K562 (cell line): ENCODE data around the gene PFDN2. TPM values are rescaled to one million over a fixed set of nuclear protein-coding genes. Genes with fewer than 3 reads are reported as not detected.

Experiments used
- E2F6 ChIP-seq, 2 experiments: IDR thresholded peaks; 2 replicates each; pipeline ENCODE4 v1.6.1; 2011; ENCODE audit warnings: borderline replicate concordance in 1 of 2, control low read depth in 1 of 2, low read depth in 1 of 2, low read length in 1 of 2, mild to moderate bottlenecking in 1 of 2, mixed read lengths in 1 of 2, moderate library complexity in 1 of 2; ENCODE audit not compliant: insufficient read depth in 1 of 2, insufficient read length in 1 of 2, poor library complexity in 1 of 2, severe bottlenecking in 1 of 2; ENCODE audit errors: extremely low read depth in 1 of 2
- ERF ChIP-seq: fragments of 450-650 bp; formaldehyde crosslinking; IDR thresholded peaks from 2 replicates; pipeline ENCODE4 v1.4.0; 2020; ENCODE audit warnings: mild to moderate bottlenecking, mixed read lengths
- HDGF ChIP-seq: fragments of 450-650 bp; IDR thresholded peaks from 2 replicates; pipeline ENCODE4 v1.6.1; 2016
- HMBOX1 ChIP-seq: sonication (generic); IDR thresholded peaks from 2 replicates; pipeline ENCODE4 v1.6.1; 2016
- JUN ChIP-seq, 2 experiments: sonication (generic) in 1 of 2; formaldehyde crosslinking in 1 of 2; IDR thresholded peaks; 2 replicates each; pipeline versions ENCODE4 v1.6.1 to v1.8.0; 2012 to 2022; ENCODE audit warnings: borderline replicate concordance in 2 of 2, mild to moderate bottlenecking in 2 of 2, improper control_type of control experiment in 1 of 2, low read depth in 1 of 2, low read length in 1 of 2, missing genetic modification reagents in 1 of 2
- KLF1 ChIP-seq: fragments of 450-650 bp; IDR thresholded peaks from 2 replicates; pipeline ENCODE4 v1.6.1; 2016; ENCODE audit warnings: missing genetic modification characterization, missing compliant biosample characterization
- NFRKB ChIP-seq: fragments of 450-650 bp; IDR thresholded peaks from 2 replicates; pipeline ENCODE4 v1.6.1; 2016; ENCODE audit warnings: low read depth
- TCF3 ChIP-seq: sonication (generic); formaldehyde crosslinking; IDR thresholded peaks from 2 replicates; pipeline ENCODE4 v1.4.0; 2020; ENCODE audit warnings: mild to moderate bottlenecking, missing genetic modification reagents
- XRCC5 ChIP-seq: fragments of 200-400 bp; formaldehyde crosslinking; IDR thresholded peaks from 2 replicates; pipeline ENCODE4 v1.6.1; 2017; ENCODE audit warnings: low read depth, mild to moderate bottlenecking, low read length
- ZFPM2 ChIP-seq: fragments of 250-450 bp; sonication (Bioruptor Pico); IDR thresholded peaks from 2 replicates; pipeline ENCODE4 v1.5.1; 2022; ENCODE audit warnings: mild to moderate bottlenecking
- ZNF740 ChIP-seq, 3 experiments: fragments of 200-800 bp in 1 of 3; sonication (Bioruptor generic) in 1 of 3; sonication (generic) in 1 of 3; formaldehyde crosslinking in 1 of 3; IDR thresholded peaks; 2 replicates each; pipeline versions ENCODE4 v1.6.1 to v1.8.0; 2016 to 2022; ENCODE audit warnings: mild to moderate bottlenecking in 2 of 3, missing compliant biosample characterization in 2 of 3, missing genetic modification characterization in 2 of 3, missing genetic modification reagents in 1 of 3
- ZZZ3 ChIP-seq: fragments of 450-650 bp; IDR thresholded peaks from 2 replicates; pipeline ENCODE4 v1.6.1; 2016; ENCODE audit warnings: antibody characterized with exemption, mild to moderate bottlenecking, moderate library complexity
- polyA plus RNA-seq, 8 experiments: library from polyadenylated mRNA; depleted of rRNA in 4 of 8; stranded (reverse) in 5 of 8; unstranded in 3 of 8; fragments of >200 nt; fragmentation: Nextera tagmentation in 2 of 8; fragmentation: Illumina TruSeq in 1 of 8; extraction: Ambion mirVana in 2 of 8; extraction: Trizol in 1 of 8; gene quantifications; 2 replicates each; pipeline versions ENCODE4 v1.2.1 to v1.2.3, GENCODE V29; 2011 to 2014; ENCODE audit warnings: inconsistent platforms in 1 of 8, missing spikeins in 1 of 8
- total RNA-seq, 7 experiments: library from RNA; depleted of rRNA in 6 of 7; stranded (reverse); fragments of >200 nt in 6 of 7; fragmentation: Illumina TruSeq in 2 of 7; extraction: Trizol in 2 of 7; gene quantifications; 2 replicates each; pipeline versions ENCODE4 v1.2.1 to v1.2.3, GENCODE V29; 2011 to 2021; ENCODE audit warnings: low replicate concordance in 1 of 7

The PFDN2 gene
- total and polyA plus RNA-seq, 9 of the 15 experiments (the other 6 are each of a cell fraction or from before 2014, with no cell fraction given), result 50.2 to 361 (median 144) TPM

- TF ChIP-seq ZNF740 (CRISPR knock-in tag; IDR thresholded peaks at IDR 0.05) (0 out of 2 replicates have a peak, but pooled peaks have one; percentile 10), ZNF740 (tag; IDR thresholded peaks at IDR 0.05) (no peak), ZFPM2 (CRISPR knock-in tag) (no peak), KLF1 (tag) (peak; percentile 98), ERF (CRISPR knock-in tag) (no peak), E2F6 (IDR thresholded peaks at IDR 0.05; ENCODE audit: borderline replicate concordance in 1 of 2, extremely low read depth in 1 of 2, insufficient read depth in 1 of 2, insufficient read length in 1 of 2, low read depth in 1 of 2, low read length in 1 of 2, poor library complexity in 1 of 2, severe bottlenecking in 1 of 2) (peak in 1 of 2 experiments; percentile 91), XRCC5 (no peak), HDGF (0 out of 2 replicates have a peak, but pooled peaks have one; percentile 72), TCF3 (CRISPR knock-in tag) (no peak), HMBOX1 (no peak), ZZZ3 (no peak), JUN (IDR thresholded peaks at IDR 0.05; ENCODE audit: borderline replicate concordance, low read depth, low read length) (no peak), JUN (CRISPR knock-in tag; IDR thresholded peaks at IDR 0.05; ENCODE audit: borderline replicate concordance) (peak; percentile 24; the same call in 1 of the 2 replicates), NFRKB (peak; percentile 53; the same call in 1 of the 2 replicates)
These were observed 49.1 kb upstream of the PFDN2 start (continued) for GRCh38 chr1:161166669-161167548.
